Suprapubic skin (tissue), 4 donors: ENCODE results near the gene EDNRB. TPM values are rescaled to one million over a fixed set of nuclear protein-coding genes. Genes with fewer than 3 reads are reported as not detected.

Experiments used
- DNase-seq, 2 donors: peaks; one replicate each; pipeline ENCODE4 v3.0.0-alpha.2; 2019; ENCODE audit warnings: low spot score in 2 of 2
- H3K27ac ChIP-seq: fragments of 200-600 bp; sonication (generic); one replicate; pipeline ENCODE4 v1.5.1; 2019
- H3K27me3 ChIP-seq: fragments of 200-600 bp; sonication (generic); one replicate; pipeline ENCODE4 v1.5.1; 2019
- H3K36me3 ChIP-seq: fragments of 200-600 bp; sonication (generic); one replicate; pipeline ENCODE4 v1.5.1; 2019
- H3K4me1 ChIP-seq: fragments of 200-600 bp; sonication (generic); one replicate; pipeline ENCODE4 v1.5.1; 2019
- H3K4me3 ChIP-seq: fragments of 200-600 bp; sonication (generic); one replicate; pipeline ENCODE4 v1.5.1; 2019; ENCODE audit warnings: mild to moderate bottlenecking
- H3K9me3 ChIP-seq: fragments of 200-600 bp; sonication (generic); one replicate; pipeline ENCODE4 v1.5.1; 2019
- EP300 ChIP-seq: sonication (generic); formaldehyde crosslinking; IDR thresholded peaks from one replicate; pipeline ENCODE4 v1.6.1; 2017; ENCODE audit warnings: antibody characterized with exemption
- POLR2A ChIP-seq, 2 donors: fragments of 450-650 bp; IDR thresholded peaks; one replicate each; pipeline ENCODE4 v1.6.1; 2017; ENCODE audit warnings: antibody characterized with exemption in 2 of 2, mild to moderate bottlenecking in 2 of 2, moderate library complexity in 2 of 2
- POLR2AphosphoS5 ChIP-seq, 3 donors: sonication (generic); formaldehyde crosslinking; IDR thresholded peaks; one replicate each; pipeline ENCODE4 v1.6.1; 2017; ENCODE audit warnings: antibody characterized with exemption in 3 of 3
- WGBS: methylation state at CpG from one replicate; pipeline ENCODE4 v1.1.5; 2018; 5-methylcytosine and 5-hydroxymethylcytosine counted together
- total RNA-seq, 4 donors: library from RNA; depleted of rRNA; stranded (reverse); fragments of >200 nt; gene quantifications; one replicate each; pipeline ENCODE4 v1.1.0, GENCODE V29; 2016
- TF ChIP-seq, protein P1 (sequence below), 2 donors: fragments of 200-600 bp in 1 of 2; fragments of 450-650 bp in 1 of 2; sonication (generic) in 1 of 2; IDR thresholded peaks; one replicate each; pipeline ENCODE4 v1.5.1; 2016 to 2019; ENCODE audit warnings: antibody characterized with exemption in 2 of 2, mild to moderate bottlenecking in 1 of 2, moderate library complexity in 1 of 2

The EDNRB gene
- total RNA-seq, 4 donors from 2014 or later, result 22.9 to 35.2 (median 26.8) TPM

DNA sequence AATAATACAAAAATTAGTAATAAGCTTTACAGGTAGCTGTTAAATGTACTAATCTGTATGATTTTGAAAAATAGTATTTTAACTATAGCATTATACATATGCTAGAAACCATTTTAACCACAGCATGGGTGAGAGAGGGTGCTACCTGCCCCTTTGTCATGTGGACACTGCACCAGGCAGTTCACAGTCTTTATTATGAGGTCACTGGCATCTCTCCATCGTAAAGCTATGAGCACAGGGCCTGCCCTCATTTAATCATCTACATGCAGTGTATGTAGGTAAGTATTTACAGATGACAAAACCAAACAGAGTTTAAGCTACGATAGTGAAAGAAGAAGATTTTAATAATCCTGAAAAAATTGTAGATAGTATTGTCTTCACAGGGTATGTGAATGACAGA lies 21.7 kb downstream of the EDNRB start:
- DNase-seq, result no peak
- Histone ChIP-seq H3K36me3 (no peaks in the 10 kb centered on the region), H3K4me3 (no peak overlapping the region), H3K27me3 (no peaks in the 10 kb centered on the region), H3K9me3 (no peaks in the 10 kb centered on the region), H3K4me1 (peaks cover 8% of the 10 kb centered on the region), H3K27ac (peak overlapping the region; percentile 72)
- TF ChIP-seq POLR2AphosphoS5 (IDR thresholded peaks at IDR 0.05) (no peak), EP300 (no peak), POLR2A (IDR thresholded peaks at IDR 0.05) (no peak)
- TF ChIP-seq, protein P1, sequence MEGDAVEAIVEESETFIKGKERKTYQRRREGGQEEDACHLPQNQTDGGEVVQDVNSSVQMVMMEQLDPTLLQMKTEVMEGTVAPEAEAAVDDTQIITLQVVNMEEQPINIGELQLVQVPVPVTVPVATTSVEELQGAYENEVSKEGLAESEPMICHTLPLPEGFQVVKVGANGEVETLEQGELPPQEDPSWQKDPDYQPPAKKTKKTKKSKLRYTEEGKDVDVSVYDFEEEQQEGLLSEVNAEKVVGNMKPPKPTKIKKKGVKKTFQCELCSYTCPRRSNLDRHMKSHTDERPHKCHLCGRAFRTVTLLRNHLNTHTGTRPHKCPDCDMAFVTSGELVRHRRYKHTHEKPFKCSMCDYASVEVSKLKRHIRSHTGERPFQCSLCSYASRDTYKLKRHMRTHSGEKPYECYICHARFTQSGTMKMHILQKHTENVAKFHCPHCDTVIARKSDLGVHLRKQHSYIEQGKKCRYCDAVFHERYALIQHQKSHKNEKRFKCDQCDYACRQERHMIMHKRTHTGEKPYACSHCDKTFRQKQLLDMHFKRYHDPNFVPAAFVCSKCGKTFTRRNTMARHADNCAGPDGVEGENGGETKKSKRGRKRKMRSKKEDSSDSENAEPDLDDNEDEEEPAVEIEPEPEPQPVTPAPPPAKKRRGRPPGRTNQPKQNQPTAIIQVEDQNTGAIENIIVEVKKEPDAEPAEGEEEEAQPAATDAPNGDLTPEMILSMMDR (IDR thresholded peaks at IDR 0.05), result no peak
- 55% methylated on average over 2 of the region's 2 CpGs for WGBS

DNA sequence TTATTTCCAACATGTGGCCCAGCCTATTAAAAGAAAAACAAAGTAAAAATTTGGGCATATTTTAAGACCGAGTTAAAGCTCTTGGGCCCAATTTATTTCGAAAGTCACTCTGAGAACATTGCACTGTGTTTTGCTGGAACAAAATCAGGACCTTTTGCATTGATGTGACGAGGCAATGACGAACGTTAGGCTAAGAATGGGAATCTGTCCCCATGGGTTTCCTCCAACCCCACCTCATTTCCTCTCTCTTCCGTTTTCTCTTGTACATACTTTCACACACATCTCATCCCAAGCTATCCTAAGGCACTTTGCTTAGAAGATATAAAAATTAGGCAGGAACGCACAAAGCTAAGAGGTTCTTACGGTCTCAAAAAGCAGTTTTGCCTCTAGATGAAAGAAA lies 22.1 kb downstream of the EDNRB start:
- TF ChIP-seq POLR2AphosphoS5 (IDR thresholded peaks at IDR 0.05) (peak in 2 of 3 donors; percentile 17 to 60), POLR2A (IDR thresholded peaks at IDR 0.05) (no peak)
- Histone ChIP-seq H3K4me1 (peaks cover 8% of the 10 kb centered on the region), H3K4me3 (no peak overlapping the region), H3K9me3 (no peaks in the 10 kb centered on the region), H3K27me3 (no peaks in the 10 kb centered on the region), H3K27ac (peak overlapping the region; percentile 72), H3K36me3 (no peaks in the 10 kb centered on the region)
- DNase-seq, result no peak
- 54% methylated on average over 8 of the region's 8 CpGs for WGBS

DNA sequence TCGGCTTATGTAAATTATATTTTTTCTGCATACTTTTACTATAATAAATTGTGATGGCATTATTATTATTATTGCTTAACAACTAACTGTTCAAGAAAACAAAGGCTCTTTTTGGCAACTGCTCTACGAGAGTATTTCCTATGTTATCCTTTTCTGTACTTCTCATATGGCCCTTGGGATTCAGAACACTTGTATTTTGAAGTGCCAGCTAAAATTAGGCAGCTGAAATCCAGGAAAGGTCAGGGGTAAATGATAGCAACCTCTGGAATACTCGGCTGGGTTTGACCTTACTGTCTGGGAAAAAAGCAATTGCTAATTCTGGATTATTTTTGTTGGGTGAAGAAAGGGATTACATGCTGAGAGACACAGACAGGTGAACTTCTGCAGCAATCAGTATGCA lies 23.9 kb downstream of the EDNRB start:
- no peaks in the 10 kb centered on the region for H3K27me3 ChIP-seq
- no peak for DNase-seq
- 63% methylated on average over 3 of the region's 3 CpGs for whole genome bisulfite sequencing
- H3K9me3 ChIP-seq, result no peaks in the 10 kb centered on the region
- H3K4me3 ChIP-seq, result no peak overlapping the region
- TF ChIP-seq EP300 (no peak), POLR2AphosphoS5 (IDR thresholded peaks at IDR 0.05) (no peak), POLR2A (IDR thresholded peaks at IDR 0.05) (no peak)
- TF ChIP-seq, protein P1 (IDR thresholded peaks at IDR 0.05), result no peak
- H3K4me1 ChIP-seq, result peaks cover 8% of the 10 kb centered on the region
- H3K27ac ChIP-seq, result no peak overlapping the region
- H3K36me3 ChIP-seq, result no peaks in the 10 kb centered on the region

- Histone ChIP-seq H3K27ac (no peak overlapping the region), H3K9me3 (no peaks in the 10 kb centered on the region), H3K27me3 (no peaks in the 10 kb centered on the region), H3K36me3 (no peaks in the 10 kb centered on the region), H3K4me3 (no peak overlapping the region), H3K4me1 (peaks cover 8% of the 10 kb centered on the region)
- 75% methylated on average over 6 of the region's 6 CpGs for WGBS
- DNase-seq, result no peak
- TF ChIP-seq POLR2A (IDR thresholded peaks at IDR 0.05), result no peak
- TF ChIP-seq, protein P1 (IDR thresholded peaks at IDR 0.05), result no peak
- no peak for TF ChIP-seq EP300
- TF ChIP-seq POLR2AphosphoS5 (IDR thresholded peaks at IDR 0.05), result no peak
These were observed 25.6 kb downstream of the EDNRB start for GRCh38 chr13:77893066-77893465.

GRCh38 chr13:77892491-77892890 lies 26.1 kb downstream of the EDNRB start:
- H3K9me3 ChIP-seq, result no peaks in the 10 kb centered on the region
- H3K4me1 ChIP-seq, result peaks cover 8% of the 10 kb centered on the region
- TF ChIP-seq EP300 (no peak), POLR2AphosphoS5 (IDR thresholded peaks at IDR 0.05) (no peak), POLR2A (IDR thresholded peaks at IDR 0.05) (no peak)
- TF ChIP-seq, protein P1 (IDR thresholded peaks at IDR 0.05), result no peak
- H3K27me3 ChIP-seq, result no peaks in the 10 kb centered on the region
- no peak for DNase-seq
- no peaks in the 10 kb centered on the region for H3K36me3 ChIP-seq
- no peak overlapping the region for H3K4me3 ChIP-seq
- no peak overlapping the region for H3K27ac ChIP-seq

DNA sequence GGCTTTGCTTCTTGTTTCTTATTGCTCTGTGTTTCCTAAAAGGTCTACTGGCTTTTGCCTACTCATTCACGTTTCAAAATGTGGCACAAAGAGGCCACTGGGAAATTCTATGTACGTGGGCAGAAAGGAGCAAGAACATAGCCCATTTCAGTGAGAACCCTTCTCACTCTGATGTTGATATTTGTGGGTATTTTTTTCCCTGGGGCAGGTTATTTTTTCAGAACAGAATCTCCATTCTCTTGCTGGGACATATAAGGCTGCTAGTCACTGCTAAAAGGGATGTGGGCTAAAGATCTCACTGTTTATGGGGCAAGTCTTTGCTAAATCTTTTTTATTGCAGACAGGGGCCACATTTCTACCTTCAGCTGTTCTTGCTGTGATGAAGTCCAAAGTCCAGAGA lies 27.1 kb downstream of the EDNRB start:
- no peak for DNase-seq
- Histone ChIP-seq H3K4me3 (no peak overlapping the region), H3K4me1 (no peaks in the 10 kb centered on the region), H3K27ac (no peak overlapping the region), H3K27me3 (no peaks in the 10 kb centered on the region), H3K36me3 (no peaks in the 10 kb centered on the region), H3K9me3 (no peaks in the 10 kb centered on the region)
- 50% methylated on average over 2 of the region's 2 CpGs for WGBS
- no peak for TF ChIP-seq POLR2AphosphoS5 (IDR thresholded peaks at IDR 0.05)
- no peak for TF ChIP-seq POLR2A (IDR thresholded peaks at IDR 0.05)
- no peak for TF ChIP-seq EP300
- TF ChIP-seq, protein P1 (IDR thresholded peaks at IDR 0.05), result no peak
